Hypothalamus (tissue), 51 donors: Measurements from ENCODE around the gene TFPT.

ENCODE experiments used
- DNase-seq, 51 donors: peaks; one replicate each; lab custom pipeline; 2025; lab: John Stamatoyannopoulos, UW

Gene TFPT

DNA sequence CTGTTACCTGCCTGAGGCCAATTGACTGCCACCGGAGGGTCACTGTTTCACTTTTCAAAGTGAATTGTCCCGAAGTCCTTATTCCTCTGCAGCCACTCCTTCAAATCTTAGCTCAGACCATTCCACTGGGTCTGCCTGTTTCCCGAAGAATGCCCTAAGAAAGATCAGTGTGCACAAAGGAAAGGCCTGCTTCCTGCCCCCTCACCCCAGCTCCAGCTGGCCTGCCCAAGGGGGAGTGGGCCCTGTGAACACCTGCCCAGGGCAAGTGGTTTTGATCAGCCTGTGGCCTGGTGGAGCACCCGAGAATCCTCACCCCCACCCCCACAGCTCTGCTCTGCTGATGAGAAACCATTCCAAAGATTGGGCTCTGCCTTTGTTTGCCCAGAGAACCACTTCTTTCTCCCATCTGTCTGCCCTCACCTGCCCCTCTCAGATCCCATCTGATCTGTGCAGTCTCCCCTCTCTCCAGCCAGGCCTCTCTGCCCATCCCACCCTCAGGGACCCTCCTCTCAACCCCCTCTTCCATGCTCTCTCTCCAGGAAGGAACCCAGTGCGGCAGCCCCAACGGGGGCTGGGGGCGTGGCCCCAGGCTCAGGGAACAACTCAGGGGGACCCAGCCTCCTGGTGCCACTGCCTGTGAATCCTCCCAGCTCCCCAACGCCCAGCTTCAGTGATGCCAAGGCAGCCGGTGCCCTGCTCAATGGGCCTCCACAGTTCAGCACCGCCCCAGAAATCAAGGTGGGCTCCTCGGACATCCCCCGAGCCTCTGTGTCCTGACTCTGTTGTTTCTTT is 33.8 kb upstream of the TFPT start:
- no peak for DNase-seq

DNA sequence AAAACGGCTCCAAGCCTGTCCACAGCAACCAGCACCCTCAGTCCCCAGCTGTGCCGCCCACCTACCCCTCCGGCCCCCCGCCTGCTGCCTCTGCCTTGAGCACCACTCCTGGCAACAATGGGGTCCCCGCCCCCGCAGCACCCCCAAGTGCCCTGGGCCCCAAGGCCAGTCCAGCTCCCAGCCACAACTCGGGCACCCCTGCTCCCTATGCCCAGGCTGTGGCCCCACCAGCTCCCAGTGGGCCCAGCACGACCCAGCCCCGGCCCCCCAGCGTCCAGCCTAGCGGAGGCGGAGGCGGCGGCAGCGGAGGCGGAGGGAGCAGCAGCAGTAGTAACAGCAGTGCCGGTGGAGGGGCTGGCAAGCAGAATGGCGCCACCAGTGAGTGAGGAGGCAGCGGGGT is 32.7 kb upstream of the TFPT start:
- no peak for DNase-seq

DNA sequence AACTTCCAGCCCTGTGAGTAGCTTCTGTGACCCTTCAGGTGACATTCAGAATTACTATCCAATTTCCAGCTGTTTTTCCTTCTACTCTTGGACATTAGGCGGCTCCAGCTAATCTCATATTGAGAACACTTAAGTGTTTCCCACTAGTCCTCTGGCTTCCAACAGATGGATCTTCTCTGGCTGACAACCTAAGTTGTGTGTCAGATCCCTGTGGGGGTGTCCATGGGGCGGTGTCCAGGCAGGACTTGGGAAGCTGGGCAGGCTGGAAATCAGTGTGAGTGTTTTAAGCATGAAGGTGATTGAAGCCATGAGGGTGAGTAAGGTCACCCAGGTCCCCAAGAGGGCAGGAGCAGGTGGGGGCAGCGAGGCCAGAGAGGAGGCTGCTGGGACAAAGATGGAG is 32.2 kb upstream of the TFPT start:
- no peak for DNase-seq

DNA sequence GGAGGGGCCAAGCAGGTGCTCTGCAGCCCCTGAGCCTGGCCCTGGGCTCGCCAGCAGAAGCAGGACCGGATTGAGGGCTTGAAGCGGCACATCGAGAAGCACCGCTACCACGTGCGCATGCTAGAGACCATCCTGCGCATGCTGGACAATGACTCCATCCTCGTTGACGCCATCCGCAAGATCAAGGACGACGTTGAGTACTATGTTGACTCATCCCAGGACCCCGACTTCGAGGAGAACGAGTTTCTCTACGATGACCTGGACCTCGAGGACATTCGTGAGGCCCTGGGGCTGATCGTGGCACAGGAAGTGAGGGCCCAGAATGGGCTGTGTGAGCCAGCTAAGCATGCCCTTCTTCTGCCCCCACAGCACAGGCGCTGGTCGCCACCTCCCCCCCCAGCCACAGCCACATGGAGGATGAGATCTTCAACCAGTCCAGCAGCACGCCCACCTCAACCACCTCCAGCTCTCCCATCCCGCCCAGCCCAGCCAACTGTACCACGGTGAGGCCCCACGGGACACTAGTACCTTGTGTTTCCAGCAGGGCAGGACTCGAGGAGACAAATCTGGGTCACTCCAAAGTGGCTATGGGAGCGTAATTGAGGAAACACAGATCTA is 30.2 kb upstream of the TFPT start:
- no peak for DNase-seq

DNA sequence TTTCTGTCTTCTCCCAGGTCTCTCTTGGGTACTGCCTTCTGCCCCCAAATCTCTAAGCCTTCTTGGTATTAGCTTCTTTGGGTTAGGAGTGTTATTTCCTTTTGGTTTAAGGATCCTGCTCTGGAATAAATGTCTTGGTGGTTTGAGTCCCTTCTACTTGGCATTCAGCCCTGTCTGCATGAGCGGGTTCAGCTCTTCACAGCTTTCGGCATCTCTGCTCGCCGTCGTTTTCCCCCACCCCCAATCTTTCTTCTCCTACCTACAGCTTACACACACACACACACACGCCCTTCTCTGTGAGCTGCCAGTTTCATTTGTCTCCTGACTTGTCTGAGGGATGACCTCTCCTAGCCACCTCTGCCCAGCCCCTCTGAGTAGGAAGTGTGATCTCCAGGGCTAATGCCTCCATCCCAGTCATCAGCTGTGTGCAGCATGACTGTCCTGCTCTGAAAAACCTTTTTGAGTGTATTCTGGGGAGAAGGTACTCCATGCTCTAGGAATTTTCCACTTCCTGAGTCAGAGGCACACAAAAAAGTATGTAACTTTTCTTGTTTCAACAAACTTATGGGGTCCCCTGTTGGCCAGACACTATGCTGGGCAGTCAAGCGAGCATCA is 26.8 kb upstream of the TFPT start:
- no peak for DNase-seq

DNA sequence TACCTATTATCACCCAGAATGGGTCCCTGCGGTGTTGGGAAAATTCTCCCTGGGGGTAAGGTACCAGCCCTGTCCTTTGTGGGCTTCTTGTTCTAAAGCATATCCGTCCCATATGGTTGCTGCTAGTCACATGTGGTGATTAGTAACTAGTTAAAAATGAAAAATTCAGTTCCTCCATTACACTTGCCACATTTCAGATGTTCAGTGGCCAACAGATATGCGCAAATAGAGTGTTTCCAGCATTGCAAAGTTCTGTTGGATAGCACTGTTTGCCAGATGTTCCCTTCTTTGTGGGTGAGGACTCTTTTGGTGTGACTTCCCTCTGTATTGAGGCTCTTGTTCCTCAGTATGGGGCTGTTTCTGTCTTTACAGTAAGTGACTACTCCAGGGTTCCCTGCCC is 25.9 kb upstream of the TFPT start:
- DNase-seq, result no peak

DNA sequence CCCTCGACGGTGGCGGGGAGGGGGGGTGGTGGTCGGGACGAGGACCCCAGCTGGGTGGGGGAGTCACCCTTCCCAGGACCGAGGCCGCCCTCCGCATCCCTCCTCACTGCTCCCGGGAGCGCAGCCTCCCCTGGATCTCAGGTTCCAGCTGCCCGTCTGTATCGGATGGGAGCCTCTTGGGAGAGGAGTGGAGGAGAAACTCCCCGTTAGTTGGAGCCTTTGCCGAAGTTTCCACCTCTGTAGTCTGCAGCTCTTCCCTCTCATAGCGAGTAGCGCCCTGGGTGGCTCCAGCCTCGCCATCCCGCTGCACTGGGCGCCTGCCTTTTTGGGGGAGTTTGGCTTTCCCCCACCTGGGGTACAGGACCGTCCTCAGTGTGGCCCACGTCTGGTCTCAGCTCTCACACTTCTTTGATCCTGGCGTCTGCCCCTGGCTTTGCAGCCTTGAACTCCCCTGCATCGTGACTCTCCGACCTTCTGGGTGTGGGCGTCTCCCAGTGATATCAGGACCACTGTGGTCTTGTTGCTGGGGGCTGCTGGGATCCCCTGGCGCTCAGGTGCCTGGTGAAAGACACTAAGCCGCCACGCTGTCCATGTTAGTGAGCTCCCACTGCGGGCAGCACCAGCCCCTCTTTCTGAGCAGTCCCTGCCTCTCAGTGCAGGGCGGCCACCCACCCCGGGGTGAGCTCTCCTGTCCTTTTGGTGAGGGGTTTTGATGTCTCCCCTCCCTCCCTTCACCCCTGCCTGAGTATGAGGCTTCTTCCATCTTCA is 23.2 kb upstream of the TFPT start:
- peak in 2 of 51 donors; percentile 8 to 9 for DNase-seq

DNA sequence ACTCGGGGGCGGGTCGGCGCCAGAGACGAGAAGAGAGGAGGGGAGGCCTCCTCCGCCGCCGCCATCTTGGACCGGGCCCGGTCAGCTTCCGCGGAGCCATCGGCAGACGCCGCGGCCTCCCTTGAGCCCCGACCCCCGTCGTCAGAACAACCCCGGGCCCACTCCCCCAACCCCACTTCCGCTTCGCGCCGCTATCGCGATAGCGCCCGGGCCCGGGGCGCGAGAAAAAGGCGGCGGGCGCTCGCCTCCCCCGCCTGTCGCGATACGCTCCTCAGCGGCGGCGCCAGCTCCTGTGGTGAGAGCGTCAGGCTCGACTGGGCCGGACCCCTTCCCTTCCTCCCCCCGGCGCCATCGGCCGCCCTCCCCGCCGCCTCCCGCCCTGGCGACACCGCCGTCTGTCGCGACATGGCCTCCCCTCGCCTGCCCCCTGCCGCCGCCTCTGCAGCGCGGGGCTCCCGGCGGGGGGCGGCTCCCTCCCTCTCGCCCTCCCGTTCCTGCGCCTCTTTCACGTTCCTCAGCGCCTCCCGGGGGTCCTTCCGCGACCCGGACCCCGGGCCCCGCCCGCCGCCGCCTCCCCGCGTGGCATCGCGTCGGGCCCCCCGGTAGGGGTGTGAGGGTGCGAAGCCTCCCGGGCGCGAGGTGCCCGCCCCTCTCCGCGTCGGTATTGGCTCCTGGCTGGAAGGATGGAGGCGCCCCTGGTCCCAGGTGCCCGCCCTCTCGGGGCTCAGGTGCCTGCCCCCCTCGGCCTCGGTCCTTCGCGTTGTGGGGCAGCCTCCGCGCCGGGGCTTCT is 22.4 kb upstream of the TFPT start, which contains the start of gene CNOT3:
TSS of gene CNOT3 (plus strand) at position 64 of the 790 bp plus-strand sequence. CDS start 5,217 bp downstream, outside the sequence.
- peak in 2 of 51 donors; percentile 6 to 33 for DNase-seq

DNA sequence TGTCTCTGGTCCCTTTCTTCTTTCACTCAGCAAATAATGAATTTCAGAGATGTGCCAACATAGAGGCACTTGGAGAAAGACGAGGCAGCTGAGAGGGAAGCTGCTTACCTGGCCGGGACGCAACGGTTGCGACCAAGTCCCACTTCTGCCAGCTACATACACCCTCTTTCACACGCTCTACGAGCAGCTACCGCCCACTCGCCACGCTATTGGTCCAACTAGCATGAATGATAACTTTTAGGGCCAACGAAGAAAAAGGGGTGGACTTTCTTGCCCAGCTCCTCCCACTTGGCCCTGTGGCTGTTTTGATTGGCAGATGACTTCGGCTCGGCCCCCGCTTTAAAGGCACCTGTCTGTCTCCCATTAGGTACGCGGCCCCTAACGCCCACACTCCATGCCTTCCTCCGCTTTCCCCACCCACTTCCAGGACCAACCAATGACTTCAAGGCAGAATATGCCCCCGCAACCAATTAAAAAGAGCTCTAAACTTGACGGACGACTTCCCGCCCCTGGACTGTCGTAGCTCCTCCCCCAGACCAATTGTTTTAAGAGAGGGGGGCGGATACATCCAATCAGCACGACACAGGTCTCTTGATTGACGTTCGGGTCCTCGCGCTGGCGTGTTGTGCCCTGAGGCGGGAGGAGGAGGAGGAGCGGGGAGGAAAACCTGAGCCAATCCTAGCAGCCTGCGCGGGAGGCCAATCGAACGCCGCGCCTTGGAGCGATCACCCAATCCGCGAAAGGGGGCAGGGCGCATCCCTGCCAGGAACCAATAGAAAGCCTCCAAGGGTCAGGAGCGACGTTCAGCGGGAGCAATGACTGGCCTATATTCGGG is 21.6 kb upstream of the TFPT start:
- DNase-seq, result peak; percentile 82 to 100 (median 100)

DNA sequence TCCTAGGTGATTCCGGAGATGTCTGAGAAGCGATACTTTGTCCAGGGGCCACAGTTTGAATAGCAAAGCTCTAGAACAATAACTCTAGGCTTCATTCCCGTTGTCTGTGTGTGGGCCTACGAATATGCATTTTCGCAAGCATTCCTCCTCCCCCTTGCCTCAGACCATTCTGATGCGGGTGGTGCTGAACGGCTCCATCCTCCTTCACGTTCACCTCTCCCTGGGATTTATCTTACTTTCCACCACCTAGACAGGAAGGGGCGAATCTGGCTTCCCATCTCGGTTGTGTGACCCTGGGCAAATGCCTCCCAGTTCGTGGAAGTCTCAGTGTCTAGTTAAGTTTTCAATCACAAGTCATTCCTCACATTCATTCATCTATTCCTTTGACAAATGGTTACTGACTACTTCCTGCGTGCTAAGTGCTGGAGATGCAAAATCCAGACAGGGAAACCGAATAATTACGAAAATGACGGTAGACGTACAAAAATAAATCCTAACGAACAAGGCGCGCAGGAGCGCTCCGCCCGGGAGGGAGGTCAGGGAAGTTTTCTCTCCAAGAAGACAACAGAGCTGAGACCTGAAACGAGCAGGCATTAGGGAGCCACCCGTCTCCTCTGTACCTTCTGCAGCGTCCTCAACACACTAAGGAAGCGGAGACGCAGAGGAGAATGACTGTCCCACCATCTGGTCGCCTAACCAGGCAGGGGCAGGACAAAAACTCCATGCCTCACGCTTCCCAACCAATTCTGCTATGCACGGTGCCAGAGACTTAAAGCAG is 20.8 kb upstream of the TFPT start:
- DNase-seq, result peak in 1 of 51 donors; percentile 26

DNA sequence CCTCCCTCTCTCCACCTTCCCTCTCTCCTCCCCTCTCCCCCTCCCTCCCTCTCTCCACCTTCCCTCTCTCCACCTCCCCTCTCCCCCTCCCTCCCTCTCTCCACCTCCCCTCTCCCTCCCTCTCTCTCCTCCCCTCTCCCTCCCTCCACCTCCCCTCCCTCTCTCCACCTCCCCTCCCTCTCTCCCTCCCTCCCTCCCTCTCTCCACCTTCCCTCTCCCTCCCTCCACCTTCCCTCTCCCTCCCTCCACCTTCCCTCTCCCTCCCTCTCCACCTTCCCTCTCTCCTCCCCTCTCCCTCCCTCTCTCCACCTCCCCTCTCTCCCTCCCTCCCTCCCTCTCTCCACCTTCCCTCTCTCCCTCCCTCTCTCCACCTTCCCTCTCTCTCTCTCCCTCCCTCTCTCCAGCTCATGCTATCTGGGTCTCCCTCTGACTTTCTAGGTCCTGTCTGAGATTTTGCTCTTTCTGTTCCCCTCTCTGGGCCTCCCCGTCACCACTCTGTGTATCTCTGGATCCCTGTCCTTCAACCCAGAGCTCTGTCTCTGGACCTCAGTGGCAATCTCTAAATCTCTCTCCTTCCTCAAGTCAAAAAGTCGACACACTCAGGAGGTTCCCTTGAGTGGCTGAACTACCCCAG is 18.6 kb upstream of the TFPT start:
- DNase-seq, result no peak

DNA sequence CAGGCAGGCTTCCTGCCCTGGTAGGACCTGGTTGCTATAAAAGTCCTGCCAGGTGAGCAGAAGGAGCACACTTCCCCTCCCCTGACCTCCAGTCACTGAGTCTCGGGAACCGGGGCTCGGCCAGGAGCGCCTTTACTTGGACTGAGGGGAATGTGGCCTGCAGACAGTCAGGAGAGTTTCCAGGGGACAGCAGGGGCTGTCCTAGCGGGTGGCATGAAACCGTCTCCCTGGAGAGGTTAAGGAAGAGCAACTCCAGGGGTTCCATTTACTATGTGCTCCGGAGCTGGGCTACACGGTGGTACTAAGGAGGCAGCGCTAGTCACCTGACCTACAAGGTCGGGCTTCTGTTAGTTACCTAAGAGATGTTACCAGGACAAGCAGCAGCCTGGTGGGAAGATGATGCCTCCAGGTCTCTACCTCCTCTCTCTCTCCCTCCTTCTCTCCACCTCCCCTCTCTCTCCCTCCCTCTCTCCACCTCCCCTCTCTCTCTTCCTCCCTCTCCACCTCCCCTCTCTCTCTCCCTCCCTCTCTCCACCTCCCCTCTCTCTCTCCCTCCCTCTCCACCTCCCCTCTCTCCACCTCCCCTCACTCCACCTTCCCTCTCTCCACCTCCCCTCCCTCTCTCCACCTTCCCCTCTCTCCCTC is 18.0 kb upstream of the TFPT start:
- peak in 9 of 51 donors; percentile 0 to 50 (median 19) for DNase-seq

DNA sequence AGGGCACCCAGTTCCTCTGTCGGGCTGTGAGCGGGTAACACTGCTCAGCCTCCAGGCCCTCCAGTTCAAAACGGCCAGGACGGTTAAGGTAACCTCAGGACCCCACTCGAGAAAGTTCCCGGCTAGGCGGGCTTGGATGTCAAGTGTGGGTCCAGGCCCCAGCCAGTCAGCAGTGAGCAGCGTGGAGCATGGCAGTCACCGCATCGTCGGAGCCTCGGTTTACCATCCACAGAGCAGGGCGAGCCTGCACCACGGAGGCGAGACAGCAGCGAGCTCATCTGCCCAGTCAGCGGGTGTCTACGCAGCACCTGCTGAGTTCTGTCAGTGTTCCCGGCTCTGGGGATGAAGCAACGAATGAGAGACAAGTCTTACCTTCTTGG is 14.2 kb upstream of the TFPT start:
- no peak for DNase-seq

DNA sequence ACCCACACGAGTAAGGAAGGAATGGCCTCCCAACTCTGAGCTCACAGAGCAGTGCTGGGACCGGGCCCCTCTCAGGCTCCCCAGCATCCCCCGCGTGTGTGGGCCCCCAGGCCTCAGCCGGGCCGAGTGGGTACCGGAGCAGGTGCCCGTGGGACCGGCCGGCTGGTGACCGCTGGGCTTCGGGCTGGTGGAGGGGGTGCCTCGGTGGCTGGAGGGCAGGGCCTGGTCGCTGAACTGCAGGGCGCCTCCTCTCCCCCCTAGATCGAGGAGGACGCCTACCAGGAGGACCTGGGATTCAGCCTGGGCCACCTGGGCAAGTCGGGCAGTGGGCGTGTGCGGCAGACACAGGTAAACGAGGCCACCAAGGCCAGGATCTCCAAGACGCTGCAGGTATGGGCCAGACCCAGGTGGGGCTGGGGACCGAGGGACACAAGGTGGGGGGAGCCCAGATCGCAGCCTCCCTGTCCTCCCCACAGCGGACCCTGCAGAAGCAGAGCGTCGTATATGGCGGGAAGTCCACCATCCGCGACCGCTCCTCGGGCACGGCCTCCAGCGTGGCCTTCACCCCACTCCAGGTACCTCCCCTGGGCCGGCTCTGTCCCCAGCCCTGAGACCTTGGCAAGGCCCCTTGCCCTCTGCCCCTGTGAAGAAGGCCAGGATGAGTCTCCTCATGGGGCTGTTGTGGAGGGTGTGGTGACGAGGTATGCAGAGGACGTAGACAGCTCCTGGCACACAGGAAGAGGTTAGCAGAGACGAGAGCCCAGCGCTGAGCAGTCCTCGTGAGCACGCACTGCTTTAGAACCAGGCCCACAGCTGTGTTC is 13.5 kb upstream of the TFPT start:
- DNase-seq, result no peak

DNA sequence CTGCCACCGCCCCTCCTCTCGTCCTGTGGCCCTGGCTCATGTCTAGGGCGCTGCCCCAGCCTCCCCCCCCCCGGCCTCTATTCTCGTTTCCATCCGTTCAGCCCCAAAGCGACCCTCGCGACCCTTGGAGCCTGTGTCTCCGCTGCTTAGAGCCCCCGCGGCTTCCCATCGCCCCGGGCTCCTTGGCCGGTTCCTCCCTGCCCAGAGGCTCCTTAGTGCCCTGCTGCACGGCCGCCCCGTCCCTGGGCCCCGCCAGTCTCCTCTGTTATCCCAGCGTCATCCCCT is 12.9 kb upstream of the TFPT start:
- DNase-seq, result no peak

DNA sequence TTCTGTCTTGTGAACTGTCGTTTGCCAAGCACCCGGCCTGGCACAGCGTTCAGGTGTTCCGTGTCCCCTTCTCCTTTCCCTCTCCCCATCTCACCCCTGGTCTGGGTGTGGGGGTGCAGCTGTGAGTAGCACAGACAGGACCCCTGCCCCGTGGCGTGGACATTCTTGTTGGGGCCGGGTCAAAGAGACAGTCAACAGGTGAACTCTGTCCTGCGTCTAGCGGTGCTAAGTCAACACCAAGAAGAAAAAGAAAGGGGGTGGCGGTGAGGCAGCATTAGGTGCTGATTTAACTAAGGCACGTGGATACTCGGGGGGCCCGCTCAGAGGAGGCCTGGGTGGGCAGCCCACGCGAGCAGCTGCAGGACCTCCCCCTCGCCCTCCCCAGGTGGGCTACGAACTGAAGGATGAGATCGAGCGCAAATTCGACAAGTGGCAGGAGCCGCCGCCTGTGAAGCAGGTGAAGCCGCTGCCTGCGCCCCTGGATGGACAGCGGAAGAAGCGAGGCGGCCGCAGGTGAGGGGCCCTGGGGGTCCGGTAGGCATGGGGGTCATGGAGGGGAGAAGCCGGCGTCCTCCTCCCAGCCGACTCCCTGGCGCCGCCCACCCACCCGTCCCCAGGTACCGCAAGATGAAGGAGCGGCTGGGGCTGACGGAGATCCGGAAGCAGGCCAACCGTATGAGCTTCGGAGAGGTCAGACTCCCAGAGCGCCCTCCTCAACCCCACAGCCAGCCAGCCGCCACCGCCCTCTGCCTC is 12.4 kb upstream of the TFPT start:
- DNase-seq, result no peak
